Stimulated activated naive B cell treated with anti-CD40 and anti-IgM and Interleukin-4, amounts not matched to agents 10 μg/mL and 1 μg/mL and 100 μg/mL, for 72 hours (primary cell): ENCODE measurements around the gene WNT3.

Experiments used
- ATAC-seq, 2 donors: fragments of 150-1000 bp; cut with Tn5 transposase; replicated peaks; 2 replicates each; pipeline ENCODE4 v1.10.0; 2021; ENCODE audit warnings: moderate library complexity in 1 of 2
- DNase-seq: peaks from one replicate; pipeline ENCODE4 v3.0.0; 2021
- H3K27ac Mint-ChIP-seq: one replicate; pipeline ENCODE4 v1.8.0; 2022; ENCODE audit warnings: mild to moderate bottlenecking, mixed read lengths
- H3K27me3 Mint-ChIP-seq, 2 donors: one replicate each; pipeline ENCODE4 v1.8.0; 2022; ENCODE audit warnings: mixed read lengths in 2 of 2
- H3K36me3 Mint-ChIP-seq, 2 donors: one replicate each; pipeline ENCODE4 v1.8.0; 2022; ENCODE audit warnings: mixed read lengths in 2 of 2, mild to moderate bottlenecking in 1 of 2
- H3K4me1 Mint-ChIP-seq, 2 donors: one replicate each; pipeline ENCODE4 v1.8.0; 2022; ENCODE audit warnings: mixed read lengths in 2 of 2, mild to moderate bottlenecking in 1 of 2
- H3K4me3 Mint-ChIP-seq, 2 donors: one replicate each; pipeline ENCODE4 v1.8.0; 2022; ENCODE audit warnings: mild to moderate bottlenecking in 2 of 2, mixed read lengths in 2 of 2, moderate library complexity in 1 of 2
- H3K9me3 Mint-ChIP-seq, 2 donors: one replicate each; pipeline ENCODE4 v1.8.0; 2022; ENCODE audit warnings: mixed read lengths in 2 of 2, mild to moderate bottlenecking in 1 of 2

The WNT3 gene

DNA sequence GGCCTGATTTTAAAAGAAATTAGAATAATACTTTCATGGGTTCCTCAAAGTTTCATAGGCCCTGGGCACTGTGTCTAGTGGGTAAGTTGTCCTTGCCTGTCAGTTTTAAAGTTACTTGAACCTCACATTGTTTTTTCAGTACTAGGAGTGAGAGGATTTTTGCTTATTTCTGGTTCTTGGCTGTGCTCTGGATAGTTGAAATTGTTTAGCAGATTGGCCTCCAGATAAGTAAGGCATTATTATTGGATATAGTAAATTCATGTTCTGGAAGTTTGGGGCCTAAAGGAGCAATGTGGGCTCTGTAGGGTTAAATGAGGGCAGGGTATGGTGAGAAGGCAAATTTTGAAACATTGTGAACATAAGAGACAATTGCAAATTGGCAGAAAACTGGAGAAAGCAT lies 78.5 kb downstream of the WNT3 start:
- H3K4me1 Mint-ChIP-seq = peaks cover 18 to 41% of the 10 kb centered on the region in 2 donors
- ATAC-seq = no peak

GRCh38 chr17:46738544-46738943 lies 79.9 kb downstream of the WNT3 start:
- Mint-ChIP-seq H3K4me3 (no peak overlapping the region), H3K27me3 (no peaks in the 10 kb centered on the region), H3K27ac (no peak overlapping the region), H3K9me3 (no peaks in the 10 kb centered on the region), H3K4me1 (peaks cover 18 to 35% of the 10 kb centered on the region in 2 donors), H3K36me3 (peaks cover 32 to 41% of the 10 kb centered on the region in 2 donors)
- no peak for DNase-seq
- no peak for ATAC-seq

More for the DNA sequence above, 78.5 kb downstream of the WNT3 start:
- Mint-ChIP-seq H3K27ac (no peak overlapping the region), H3K36me3 (peaks cover 41 to 50% of the 10 kb centered on the region in 2 donors), H3K9me3 (no peaks in the 10 kb centered on the region), H3K4me3 (no peak overlapping the region), H3K27me3 (no peaks in the 10 kb centered on the region)
- no peak for DNase-seq

- Mint-ChIP-seq H3K4me1 (peaks cover 16 to 35% of the 10 kb centered on the region in 2 donors), H3K27ac (no peak overlapping the region), H3K9me3 (no peaks in the 10 kb centered on the region), H3K4me3 (no peak overlapping the region), H3K36me3 (peaks cover 32 to 42% of the 10 kb centered on the region in 2 donors), H3K27me3 (no peaks in the 10 kb centered on the region)
- peak; percentile 45 to 55 for ATAC-seq
- DNase-seq = no peak
Observed at GRCh38 chr17:46737326-46737725, 81.2 kb downstream of the WNT3 start.

DNA sequence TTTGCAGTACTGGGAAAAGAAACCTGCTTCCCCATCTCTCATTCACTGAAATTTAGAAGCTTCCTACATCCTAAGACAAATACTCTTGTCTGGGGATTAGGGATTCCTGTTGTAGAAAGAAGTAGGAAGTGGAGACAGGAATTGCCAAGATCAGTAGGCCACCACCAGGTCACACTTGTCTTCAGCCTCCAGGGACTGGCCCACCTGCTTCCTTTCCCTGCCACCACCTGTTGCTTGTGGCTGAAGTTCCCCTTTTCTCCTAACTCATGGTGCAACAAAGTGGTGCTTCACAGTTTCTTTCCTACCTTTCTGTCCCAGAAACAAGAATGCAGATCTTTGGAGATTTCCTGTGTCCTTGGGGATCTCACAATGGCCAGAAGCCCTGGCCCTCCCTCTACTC lies 82.4 kb downstream of the WNT3 start:
- peak overlapping the region in 1 of 2 donors; percentile 19 for H3K4me3 Mint-ChIP-seq
- peaks cover 17 to 35% of the 10 kb centered on the region in 2 donors for H3K4me1 Mint-ChIP-seq
- H3K9me3 Mint-ChIP-seq = no peaks in the 10 kb centered on the region
- DNase-seq (peak; percentile 18), ATAC-seq (peak; percentile 49 to 70)
- peak overlapping the region; percentile 69 for H3K27ac Mint-ChIP-seq
- no peaks in the 10 kb centered on the region for H3K27me3 Mint-ChIP-seq
- H3K36me3 Mint-ChIP-seq = peaks cover 30 to 37% of the 10 kb centered on the region in 2 donors

GRCh38 chr17:46733837-46734475 lies 84.5 kb downstream of the WNT3 start:
- Mint-ChIP-seq H3K9me3 (no peaks in the 10 kb centered on the region), H3K27ac (no peak overlapping the region), H3K36me3 (peaks cover 30 to 40% of the 10 kb centered on the region in 2 donors), H3K27me3 (no peaks in the 10 kb centered on the region), H3K4me3 (no peak overlapping the region), H3K4me1 (peaks cover 16 to 40% of the 10 kb centered on the region in 2 donors)
- DNase-seq (no peak), ATAC-seq (no peak)

GRCh38 chr17:46732754-46733398 lies 85.6 kb downstream of the WNT3 start:
- H3K9me3 Mint-ChIP-seq = no peaks in the 10 kb centered on the region
- no peak overlapping the region for H3K27ac Mint-ChIP-seq
- peaks cover 27 to 44% of the 10 kb centered on the region in 2 donors for H3K36me3 Mint-ChIP-seq
- DNase-seq (no peak), ATAC-seq (no peak)
- no peak overlapping the region for H3K4me3 Mint-ChIP-seq
- H3K27me3 Mint-ChIP-seq = no peaks in the 10 kb centered on the region
- peaks cover 16 to 40% of the 10 kb centered on the region in 2 donors for H3K4me1 Mint-ChIP-seq

DNA sequence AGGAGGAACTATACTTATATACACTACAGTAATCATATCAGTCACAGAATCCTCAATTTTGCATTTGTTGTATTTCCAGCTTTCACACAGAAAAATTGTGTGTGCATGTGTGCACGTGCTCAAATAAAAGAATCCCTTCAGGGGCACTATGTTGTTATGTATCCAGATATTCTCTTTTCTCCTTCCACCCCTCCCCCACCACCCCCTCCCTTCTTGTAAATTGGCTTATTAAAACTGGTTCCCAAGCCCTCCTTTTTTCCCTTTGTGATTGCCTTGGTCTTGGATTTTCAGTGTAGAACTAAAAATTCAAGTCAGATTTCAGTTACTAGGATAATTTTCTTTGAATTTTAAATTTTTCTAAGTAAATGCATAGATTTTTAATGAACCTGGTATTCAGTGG lies 86.3 kb downstream of the WNT3 start:
- DNase-seq (no peak), ATAC-seq (no peak)
- H3K9me3 Mint-ChIP-seq = no peaks in the 10 kb centered on the region
- no peak overlapping the region for H3K4me3 Mint-ChIP-seq
- H3K27ac Mint-ChIP-seq = no peak overlapping the region
- no peaks in the 10 kb centered on the region for H3K27me3 Mint-ChIP-seq
- H3K36me3 Mint-ChIP-seq = peaks cover 27 to 45% of the 10 kb centered on the region in 2 donors
- peaks cover 11 to 34% of the 10 kb centered on the region in 2 donors for H3K4me1 Mint-ChIP-seq

DNA sequence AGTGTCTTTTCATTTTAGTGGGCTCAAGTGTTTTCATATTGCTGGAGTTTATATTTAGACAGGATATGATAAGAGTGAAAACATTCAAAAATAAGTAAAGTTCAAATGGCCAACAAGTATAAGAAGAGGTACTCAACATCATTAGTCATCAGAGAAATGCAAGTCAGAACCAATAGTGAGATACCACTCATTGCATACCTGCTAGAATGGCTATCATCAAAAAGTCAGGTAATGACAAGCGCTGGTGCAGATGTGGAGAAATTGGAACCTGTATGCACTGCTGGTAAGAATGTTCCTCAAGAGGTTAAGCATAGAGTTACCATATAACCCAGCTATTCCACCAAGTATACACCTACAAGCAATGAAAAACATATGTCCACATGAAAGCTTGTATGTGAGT lies 87.8 kb downstream of the WNT3 start:
- Mint-ChIP-seq H3K27ac (no peak overlapping the region), H3K27me3 (no peaks in the 10 kb centered on the region), H3K4me1 (peaks cover 3 to 19% of the 10 kb centered on the region in 2 donors), H3K36me3 (peaks cover 34 to 49% of the 10 kb centered on the region in 2 donors), H3K9me3 (no peaks in the 10 kb centered on the region), H3K4me3 (no peak overlapping the region)
- DNase-seq (no peak), ATAC-seq (no peak)

DNA sequence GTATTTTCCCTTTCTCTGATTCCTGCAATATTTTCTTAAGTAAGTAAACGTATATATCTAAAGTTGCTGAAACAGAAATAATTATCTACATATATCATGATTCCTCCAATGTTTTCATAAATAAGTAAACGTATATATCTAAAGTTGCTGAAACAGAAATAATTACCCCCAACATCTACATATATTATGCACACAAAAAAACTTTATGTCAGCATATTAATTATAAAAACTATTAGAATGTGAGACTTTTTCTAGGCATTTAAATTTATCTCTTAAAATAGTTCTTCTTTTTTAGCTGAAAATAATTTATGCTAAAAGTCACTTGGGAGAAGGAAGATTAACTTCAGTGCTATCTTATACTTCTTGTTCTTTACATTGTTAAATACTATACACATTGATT lies 88.5 kb downstream of the WNT3 start:
- H3K9me3 Mint-ChIP-seq = no peaks in the 10 kb centered on the region
- no peak overlapping the region for H3K27ac Mint-ChIP-seq
- no peak overlapping the region for H3K4me3 Mint-ChIP-seq
- H3K27me3 Mint-ChIP-seq = no peaks in the 10 kb centered on the region
- ATAC-seq (no peak), DNase-seq (no peak)
- H3K4me1 Mint-ChIP-seq = peaks cover 2 to 12% of the 10 kb centered on the region in 2 donors
- peaks cover 37 to 49% of the 10 kb centered on the region in 2 donors for H3K36me3 Mint-ChIP-seq

- H3K4me3 Mint-ChIP-seq = no peak overlapping the region
- H3K9me3 Mint-ChIP-seq = no peaks in the 10 kb centered on the region
- no peak overlapping the region for H3K27ac Mint-ChIP-seq
- H3K27me3 Mint-ChIP-seq = no peaks in the 10 kb centered on the region
- peaks cover 45 to 59% of the 10 kb centered on the region in 2 donors for H3K36me3 Mint-ChIP-seq
- DNase-seq (no peak), ATAC-seq (no peak)
- H3K4me1 Mint-ChIP-seq = peaks cover 8 to 22% of the 10 kb centered on the region in 2 donors
Observed at GRCh38 chr17:46727572-46728348, 90.7 kb downstream of the WNT3 start.

GRCh38 chr17:46726206-46726605 lies 92.3 kb downstream of the WNT3 start:
- H3K4me1 Mint-ChIP-seq = peaks cover 15 to 27% of the 10 kb centered on the region in 2 donors
- no peak overlapping the region for H3K27ac Mint-ChIP-seq
- DNase-seq (no peak), ATAC-seq (no peak)
- no peaks in the 10 kb centered on the region for H3K27me3 Mint-ChIP-seq
- peaks cover 51 to 61% of the 10 kb centered on the region in 2 donors for H3K36me3 Mint-ChIP-seq
- H3K4me3 Mint-ChIP-seq = no peak overlapping the region
- H3K9me3 Mint-ChIP-seq = no peaks in the 10 kb centered on the region

DNA sequence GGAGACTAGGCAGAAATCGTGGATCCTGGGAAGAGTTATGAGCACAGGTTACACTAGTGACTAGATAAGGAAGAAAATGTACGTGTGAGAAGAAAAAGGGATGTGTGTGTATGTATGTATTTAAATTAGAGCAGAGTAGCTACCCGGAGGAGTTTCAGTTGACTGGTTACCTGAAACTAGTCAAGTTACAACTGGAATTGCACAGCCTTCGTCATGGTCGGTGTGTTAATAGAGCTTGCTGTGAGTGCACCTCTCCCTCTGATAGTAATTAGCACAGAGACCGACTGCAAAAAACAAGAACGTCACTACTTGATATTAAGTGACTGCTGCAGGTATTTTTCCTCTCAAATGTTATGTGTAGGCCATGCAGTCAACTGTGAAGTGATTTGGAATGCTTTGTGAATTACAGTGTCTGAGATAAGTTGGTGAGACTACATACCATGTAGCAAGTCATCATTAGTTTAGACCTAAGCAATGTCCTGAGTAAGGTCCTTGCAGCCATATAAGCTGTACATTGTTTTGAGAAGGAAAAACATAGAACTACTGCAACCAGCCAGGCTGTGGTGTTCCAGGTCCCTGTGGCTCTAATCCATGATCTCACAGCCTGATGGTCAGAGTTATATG lies 95.7 kb downstream of the WNT3 start:
- Mint-ChIP-seq H3K4me3 (no peak overlapping the region), H3K27ac (peak overlapping the region; percentile 9), H3K27me3 (no peaks in the 10 kb centered on the region), H3K9me3 (no peaks in the 10 kb centered on the region), H3K36me3 (peaks cover 47 to 53% of the 10 kb centered on the region in 2 donors), H3K4me1 (peaks cover 15 to 21% of the 10 kb centered on the region in 2 donors)
- ATAC-seq = no peak
- no peak for DNase-seq

GRCh38 chr17:46720408-46720807 lies 98.1 kb downstream of the WNT3 start:
- Mint-ChIP-seq H3K4me3 (no peak overlapping the region), H3K4me1 (peaks cover 15 to 21% of the 10 kb centered on the region in 2 donors), H3K27ac (no peak overlapping the region), H3K9me3 (no peaks in the 10 kb centered on the region), H3K36me3 (peaks cover 34 to 42% of the 10 kb centered on the region in 2 donors), H3K27me3 (no peaks in the 10 kb centered on the region)
- ATAC-seq (no peak), DNase-seq (no peak)

DNA sequence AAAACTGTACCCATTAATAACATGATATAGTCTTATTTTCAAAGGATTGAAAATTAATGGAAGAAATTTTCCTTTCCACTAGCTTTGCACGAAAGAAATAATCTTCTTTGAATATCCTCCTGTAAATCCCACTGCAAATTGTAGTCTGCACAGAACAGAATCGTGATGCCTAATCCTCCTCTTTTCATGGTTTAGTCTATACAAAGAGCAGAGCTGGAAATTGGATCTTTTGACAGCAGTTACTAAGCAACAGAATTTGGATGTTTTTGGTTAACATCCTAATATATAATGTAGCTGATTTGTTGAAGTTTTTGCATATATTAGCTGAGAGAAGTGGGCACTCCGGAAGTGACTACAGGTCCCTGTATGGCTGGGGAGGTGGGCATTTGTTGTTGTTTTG lies 98.6 kb downstream of the WNT3 start:
- no peaks in the 10 kb centered on the region for H3K9me3 Mint-ChIP-seq
- ATAC-seq (no peak), DNase-seq (no peak)
- H3K27ac Mint-ChIP-seq = no peak overlapping the region
- H3K4me3 Mint-ChIP-seq = no peak overlapping the region
- peaks cover 15 to 21% of the 10 kb centered on the region in 2 donors for H3K4me1 Mint-ChIP-seq
- no peaks in the 10 kb centered on the region for H3K27me3 Mint-ChIP-seq
- peaks cover 31 to 40% of the 10 kb centered on the region in 2 donors for H3K36me3 Mint-ChIP-seq
